GM13976 (cell line): Measurements from ENCODE around the gene FOXK1.

Source experiments
- DNase-seq: peaks from one replicate; pipeline ENCODE4 v3.0.0; 2012; ENCODE audit warnings: low spot score
- in situ Hi-C: fragments of 300-500 bp; cut with MboI; formaldehyde crosslinking; loops from one replicate; pipeline ENCODE4 v1.12.0; 2022; ENCODE audit warnings: low sequenced_read_pairs, mixed read lengths, inconsistent platforms; ENCODE audit not compliant: unreplicated experiment
- TF ChIP-seq, protein P1 (sequence below): IDR thresholded peaks from 2 replicates; pipeline ENCODE4 v1.5.1; 2012; ENCODE audit warnings: borderline replicate concordance, mild to moderate bottlenecking; ENCODE audit not compliant: insufficient read depth; ENCODE audit errors: extremely low read depth, missing control alignments, control extremely low read depth

FOXK1 gene

DNA sequence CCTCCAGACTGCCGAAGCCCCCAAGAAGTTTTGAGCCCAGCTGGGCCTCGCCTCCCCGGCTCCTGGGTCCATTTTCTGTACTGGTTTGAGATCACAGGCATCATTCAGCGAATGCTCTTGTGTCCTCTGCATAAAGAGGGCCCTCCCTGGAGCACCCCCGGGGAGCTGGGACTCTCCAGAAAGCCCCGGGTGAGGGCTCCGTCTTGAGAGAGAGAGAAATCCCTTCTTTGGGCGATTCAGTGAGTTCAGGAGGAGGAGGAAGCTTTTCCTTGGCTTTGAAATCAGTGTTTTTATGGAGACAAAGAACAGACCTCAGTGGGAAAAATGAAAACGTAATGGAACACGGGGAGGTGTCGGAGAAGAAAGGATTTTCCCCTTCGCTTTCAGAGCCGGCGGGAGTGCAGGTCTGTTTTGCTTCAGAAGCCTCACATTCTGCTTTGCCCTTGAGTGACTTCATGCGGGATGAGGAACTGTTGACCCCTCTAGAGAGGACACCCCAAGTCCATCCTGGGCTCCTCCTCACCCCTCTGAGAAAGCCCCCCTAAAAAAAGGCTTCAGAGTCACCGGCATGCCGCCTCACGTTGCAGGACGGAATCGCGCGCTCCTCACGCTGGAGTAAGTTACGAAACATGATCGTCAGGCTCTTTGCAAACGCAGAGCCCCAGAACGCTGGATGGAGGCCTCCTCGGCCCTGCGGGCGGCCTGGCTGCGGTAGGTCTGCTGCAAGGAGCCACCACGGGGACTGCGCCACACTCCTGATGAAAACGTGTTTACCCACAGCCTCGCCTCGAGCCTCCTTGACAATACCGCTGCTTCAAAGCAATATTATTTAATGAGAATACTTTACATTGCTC lies 84.8 kb downstream of the FOXK1 start:
- in situ Hi-C loops = loop anchor here (25.0 kb wide), 1 partner anchor 155 kb away; no protein-coding TSS in a partner anchor
- TF ChIP-seq, protein P1, sequence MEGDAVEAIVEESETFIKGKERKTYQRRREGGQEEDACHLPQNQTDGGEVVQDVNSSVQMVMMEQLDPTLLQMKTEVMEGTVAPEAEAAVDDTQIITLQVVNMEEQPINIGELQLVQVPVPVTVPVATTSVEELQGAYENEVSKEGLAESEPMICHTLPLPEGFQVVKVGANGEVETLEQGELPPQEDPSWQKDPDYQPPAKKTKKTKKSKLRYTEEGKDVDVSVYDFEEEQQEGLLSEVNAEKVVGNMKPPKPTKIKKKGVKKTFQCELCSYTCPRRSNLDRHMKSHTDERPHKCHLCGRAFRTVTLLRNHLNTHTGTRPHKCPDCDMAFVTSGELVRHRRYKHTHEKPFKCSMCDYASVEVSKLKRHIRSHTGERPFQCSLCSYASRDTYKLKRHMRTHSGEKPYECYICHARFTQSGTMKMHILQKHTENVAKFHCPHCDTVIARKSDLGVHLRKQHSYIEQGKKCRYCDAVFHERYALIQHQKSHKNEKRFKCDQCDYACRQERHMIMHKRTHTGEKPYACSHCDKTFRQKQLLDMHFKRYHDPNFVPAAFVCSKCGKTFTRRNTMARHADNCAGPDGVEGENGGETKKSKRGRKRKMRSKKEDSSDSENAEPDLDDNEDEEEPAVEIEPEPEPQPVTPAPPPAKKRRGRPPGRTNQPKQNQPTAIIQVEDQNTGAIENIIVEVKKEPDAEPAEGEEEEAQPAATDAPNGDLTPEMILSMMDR = no peak

DNA sequence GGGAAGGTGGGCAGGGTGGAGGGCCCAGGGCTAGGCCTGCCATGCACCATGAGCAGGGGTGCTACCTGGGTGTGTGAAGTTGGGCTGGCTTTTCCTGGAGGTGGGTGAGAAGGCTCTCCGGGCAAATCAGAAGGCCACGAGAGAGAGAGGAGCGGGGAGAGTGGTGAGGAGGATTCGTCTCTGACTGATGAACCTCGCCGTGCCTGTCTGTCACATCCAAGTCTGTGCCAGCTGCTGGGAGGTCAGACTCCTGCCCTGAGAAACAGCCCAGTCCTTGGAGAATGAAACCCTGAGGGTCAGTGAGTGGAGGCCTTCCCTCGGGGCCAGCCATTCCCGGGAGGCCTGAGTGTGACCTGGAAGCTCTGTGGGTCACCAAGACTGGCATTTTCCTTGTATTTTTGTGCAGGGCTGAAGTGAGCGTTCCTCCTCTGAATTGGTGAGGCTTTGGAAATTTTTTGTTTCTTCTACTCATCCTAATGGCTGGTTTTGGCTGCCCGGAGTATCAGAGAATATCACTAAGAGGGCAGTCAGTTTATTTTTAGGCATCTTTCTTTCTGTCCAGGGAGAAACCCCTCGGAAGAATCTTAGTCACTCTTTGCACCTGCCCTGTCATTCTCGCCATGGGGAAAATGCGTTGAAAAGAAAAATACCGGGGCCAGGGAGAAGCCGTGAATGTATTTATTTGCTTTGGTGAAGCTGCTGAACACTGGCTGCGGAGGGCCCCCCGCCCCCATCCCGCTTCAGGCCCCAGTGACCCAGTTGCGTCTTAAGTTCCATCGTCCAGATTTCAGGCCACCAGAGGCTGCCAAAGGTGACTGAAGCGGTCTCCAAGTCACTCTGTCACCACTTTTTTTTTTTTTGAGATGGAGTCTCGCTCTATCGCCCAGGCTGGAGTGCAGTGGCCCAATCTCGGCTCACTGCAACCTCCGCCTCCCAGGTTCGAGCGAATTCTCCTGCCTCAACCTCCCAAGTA lies 86.8 kb downstream of the FOXK1 start:
- TF ChIP-seq, protein P1 = no peak
- no peak for DNase-seq
- in situ Hi-C loops = loop anchor here (25.0 kb wide), 1 partner anchor 157 kb away; no protein-coding TSS in a partner anchor

More for the DNA sequence above, 84.8 kb downstream of the FOXK1 start:
- DNase-seq = no peak

DNA sequence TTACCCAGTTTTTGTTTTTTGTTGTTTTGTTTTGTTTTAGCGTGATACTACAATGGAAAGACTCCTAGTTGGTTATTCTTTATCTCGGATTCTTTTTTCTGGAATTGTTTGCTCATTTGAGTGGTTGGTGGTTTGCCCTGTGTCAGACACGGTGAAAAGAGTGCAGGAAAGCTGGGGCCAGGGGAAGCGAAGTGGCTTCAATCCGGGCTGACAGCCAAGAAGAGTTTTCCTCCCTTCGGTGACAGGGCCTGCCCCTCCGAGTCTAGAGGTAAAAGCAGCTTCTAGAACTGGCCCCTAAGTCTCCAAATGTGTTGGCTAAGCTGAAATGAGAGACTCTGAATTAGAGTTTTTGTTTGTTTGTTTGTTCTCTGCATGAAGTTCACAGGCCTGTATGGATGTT lies 87.7 kb downstream of the FOXK1 start:
- TF ChIP-seq, protein P1 = no peak
- in situ Hi-C loops = loop anchor here (25.0 kb wide), 1 partner anchor 157 kb away; no protein-coding TSS in a partner anchor
- DNase-seq = no peak

DNA sequence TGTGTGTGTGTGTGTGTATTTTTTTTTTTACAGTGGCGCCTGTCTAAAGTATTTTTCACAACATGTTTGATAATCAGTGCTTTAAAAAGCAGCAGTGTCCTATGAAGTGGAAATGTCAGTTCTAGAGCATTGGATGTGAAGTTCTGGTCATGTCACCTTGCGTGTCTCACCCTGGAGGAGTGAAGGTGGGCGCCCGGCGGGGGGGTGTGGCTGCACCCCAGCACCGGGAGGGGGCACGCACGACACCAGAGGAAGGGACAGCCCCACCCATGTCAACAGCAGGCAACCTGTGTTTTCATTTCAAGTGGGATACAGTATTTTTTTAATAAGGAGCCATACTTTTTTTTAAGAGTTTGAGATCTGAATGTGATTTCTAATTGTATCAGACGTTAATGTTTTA lies 88.8 kb downstream of the FOXK1 start:
- TF ChIP-seq, protein P1 = no peak
- in situ Hi-C loops = loop anchor here (25.0 kb wide), 1 partner anchor 159 kb away; no protein-coding TSS in a partner anchor

DNA sequence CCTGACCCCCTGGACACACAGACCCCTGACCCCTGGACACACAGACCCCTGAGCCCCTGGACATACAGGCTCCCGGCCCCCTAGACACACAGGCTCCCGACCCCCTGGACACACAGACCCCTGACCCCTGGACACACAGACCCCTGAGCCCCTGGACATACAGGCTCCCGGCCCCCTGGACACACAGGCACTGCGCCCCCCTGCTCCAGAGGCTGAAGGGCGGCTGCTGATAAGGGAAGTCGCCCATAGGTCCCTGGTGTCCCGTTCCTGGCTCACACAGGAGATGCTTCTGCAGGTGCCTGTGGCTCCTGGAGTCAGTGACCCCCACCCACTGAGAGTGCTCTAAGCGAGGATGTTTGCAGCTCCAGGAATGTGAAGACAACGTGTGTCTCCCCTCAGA lies 89.6 kb downstream of the FOXK1 start:
- DNase-seq = no peak
- TF ChIP-seq, protein P1 = no peak
- in situ Hi-C loops = loop anchor here (25.0 kb wide), 1 partner anchor 159 kb away; no protein-coding TSS in a partner anchor

More for the DNA sequence above, 88.8 kb downstream of the FOXK1 start:
- no peak for DNase-seq

DNA sequence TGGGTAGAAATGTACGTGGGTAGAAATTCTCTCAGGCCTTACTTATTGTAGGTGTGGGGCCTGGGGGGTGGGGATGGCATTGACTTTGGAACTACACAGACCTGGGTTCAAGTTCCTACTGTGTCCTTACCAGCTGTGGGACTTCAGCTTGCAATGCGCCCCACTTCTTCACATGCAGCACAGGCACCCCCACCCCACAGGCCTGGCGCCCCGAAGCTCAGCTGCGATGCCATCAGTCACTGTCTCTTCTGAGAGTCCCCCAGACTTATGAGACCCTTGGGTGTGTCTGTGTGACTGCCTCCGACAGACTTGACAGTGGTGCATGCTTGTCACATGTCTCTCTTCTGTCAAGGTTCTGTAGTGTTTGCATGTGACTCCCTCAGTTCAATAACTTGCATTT lies 90.2 kb downstream of the FOXK1 start:
- DNase-seq = no peak
- TF ChIP-seq, protein P1 = no peak
- in situ Hi-C loops = loop anchor here (25.0 kb wide), 1 partner anchor 160 kb away; no protein-coding TSS in a partner anchor
